GM12874 (cell line): ENCODE data around the gene RGS3.

Experiments used
- TF ChIP-seq, protein P1 (sequence below): IDR thresholded peaks from 2 replicates; pipeline ENCODE4 v1.5.1; 2011; ENCODE audit warnings: low read depth, mild to moderate bottlenecking, control low read depth, low read length, moderate library complexity; ENCODE audit not compliant: insufficient read depth

Gene RGS3

DNA sequence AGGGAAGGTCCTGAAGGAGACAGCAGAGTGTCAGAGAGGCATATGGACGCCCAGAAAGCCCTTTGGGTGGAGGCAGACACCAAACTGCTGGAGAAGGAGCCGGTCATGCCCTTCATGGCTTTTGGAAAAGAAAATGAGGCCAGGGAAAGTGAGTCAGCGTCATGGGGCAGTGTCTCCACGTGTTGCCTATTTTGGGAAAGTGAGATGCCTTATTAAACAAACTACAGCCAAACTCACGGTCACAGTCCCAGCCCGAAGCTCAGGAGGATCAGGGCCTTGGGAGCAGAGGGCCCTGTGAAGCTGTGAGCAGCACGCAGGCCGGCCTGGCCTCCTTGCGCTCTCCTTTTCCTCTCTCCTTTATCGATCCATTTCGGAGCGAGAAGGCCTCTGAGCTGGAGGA is 25.0 kb downstream of the RGS3 start:
- TF ChIP-seq, protein P1, sequence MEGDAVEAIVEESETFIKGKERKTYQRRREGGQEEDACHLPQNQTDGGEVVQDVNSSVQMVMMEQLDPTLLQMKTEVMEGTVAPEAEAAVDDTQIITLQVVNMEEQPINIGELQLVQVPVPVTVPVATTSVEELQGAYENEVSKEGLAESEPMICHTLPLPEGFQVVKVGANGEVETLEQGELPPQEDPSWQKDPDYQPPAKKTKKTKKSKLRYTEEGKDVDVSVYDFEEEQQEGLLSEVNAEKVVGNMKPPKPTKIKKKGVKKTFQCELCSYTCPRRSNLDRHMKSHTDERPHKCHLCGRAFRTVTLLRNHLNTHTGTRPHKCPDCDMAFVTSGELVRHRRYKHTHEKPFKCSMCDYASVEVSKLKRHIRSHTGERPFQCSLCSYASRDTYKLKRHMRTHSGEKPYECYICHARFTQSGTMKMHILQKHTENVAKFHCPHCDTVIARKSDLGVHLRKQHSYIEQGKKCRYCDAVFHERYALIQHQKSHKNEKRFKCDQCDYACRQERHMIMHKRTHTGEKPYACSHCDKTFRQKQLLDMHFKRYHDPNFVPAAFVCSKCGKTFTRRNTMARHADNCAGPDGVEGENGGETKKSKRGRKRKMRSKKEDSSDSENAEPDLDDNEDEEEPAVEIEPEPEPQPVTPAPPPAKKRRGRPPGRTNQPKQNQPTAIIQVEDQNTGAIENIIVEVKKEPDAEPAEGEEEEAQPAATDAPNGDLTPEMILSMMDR, result no peak

DNA sequence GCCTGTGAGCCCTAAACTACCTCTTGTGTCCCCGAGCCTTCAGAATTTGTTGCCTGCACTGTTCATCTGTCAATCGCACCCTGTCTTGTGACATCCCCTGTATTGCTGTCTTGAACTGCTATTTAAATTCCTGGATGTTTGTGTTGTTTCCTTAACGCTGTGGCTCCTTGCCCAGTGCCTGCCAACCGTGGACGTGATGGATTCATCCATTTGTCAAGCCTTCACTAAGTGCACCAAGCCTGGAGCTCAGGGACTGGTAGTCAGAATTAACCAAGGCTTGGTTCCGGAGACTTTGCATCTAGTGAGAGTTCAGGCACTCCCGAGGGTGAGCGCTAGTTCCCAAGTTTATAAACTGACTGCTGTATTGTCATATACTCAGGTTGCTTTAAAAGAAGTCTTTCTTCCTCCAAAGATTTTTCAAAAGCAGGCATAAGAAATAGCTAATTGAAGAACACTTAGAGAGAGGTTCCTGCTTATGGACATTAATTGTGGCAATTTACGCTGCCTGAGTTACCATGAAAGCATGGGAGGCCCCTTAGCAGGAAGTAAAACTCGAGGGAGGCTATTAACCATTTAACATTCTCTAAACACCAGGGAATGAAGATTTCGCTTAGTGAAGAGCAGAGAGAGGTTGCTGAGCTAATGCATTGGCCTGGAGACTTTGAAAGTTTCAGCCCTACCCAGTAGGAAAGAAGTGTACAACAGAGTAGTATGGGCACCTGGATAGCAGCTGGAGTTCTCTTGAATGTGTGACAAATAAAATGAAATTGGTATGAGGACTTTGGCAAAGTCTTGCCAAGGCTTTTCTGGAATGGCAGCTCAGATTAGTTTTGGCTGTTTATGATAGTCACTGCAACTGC is 29.0 kb downstream of the RGS3 start:
- TF ChIP-seq, protein P1, result no peak

DNA sequence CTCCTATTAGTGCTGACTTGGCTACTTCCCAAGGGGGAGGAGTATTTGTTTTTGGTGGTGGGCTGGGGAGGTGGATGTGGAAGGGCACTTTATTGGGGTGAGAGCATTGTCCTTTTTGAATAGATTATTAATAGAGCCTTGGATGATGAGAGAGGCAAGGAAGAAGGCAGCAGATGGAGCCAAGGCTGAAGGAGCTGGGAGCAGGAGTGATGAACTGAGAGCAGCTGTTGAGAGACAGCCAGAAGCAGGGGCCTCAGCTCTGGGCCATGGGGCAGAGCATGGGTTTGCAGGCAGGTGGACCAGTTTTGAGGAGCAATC is 29.6 kb downstream of the RGS3 start:
- TF ChIP-seq, protein P1, result no peak

DNA sequence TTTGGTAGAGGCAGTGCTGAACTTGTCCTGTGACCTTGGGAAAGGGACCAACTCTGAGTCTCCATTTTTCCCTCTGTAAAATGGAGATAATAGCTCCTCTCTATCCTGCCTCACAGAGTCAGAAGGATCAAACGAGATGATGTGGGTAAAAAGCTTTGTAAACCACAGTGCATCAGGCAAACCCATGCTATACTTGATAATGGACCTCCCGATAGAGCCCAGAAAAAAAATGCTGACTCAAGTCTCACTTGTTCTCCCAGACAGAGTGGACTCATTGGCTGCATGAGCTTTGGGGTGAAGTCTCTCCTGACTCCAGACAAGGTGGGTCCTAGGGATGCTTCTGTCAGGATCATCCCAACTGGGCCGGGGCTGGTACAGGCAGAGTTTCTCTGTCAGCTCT is 32.0 kb downstream of the RGS3 start:
- TF ChIP-seq, protein P1, result no peak

DNA sequence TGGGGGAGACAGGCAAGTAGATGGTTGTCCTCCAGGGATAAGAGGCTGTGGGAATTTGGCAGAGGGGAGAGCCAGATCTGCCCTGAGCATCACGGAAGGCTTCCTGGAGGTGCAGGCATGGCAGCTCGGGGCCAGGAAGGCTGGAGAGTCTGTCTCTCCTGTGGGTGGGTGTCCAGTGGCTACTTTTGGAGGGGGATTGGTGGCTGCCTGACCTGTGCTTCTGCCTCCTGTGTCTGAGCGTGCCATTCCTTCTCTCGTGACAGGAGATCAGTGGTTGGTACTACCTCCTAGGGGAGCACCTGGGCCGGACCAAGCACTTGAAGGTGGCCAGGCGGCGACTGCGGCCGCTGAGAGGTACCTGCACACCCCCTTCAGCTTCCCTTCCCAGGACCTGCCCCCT is 33.5 kb downstream of the RGS3 start:
- TF ChIP-seq, protein P1, result no peak

DNA sequence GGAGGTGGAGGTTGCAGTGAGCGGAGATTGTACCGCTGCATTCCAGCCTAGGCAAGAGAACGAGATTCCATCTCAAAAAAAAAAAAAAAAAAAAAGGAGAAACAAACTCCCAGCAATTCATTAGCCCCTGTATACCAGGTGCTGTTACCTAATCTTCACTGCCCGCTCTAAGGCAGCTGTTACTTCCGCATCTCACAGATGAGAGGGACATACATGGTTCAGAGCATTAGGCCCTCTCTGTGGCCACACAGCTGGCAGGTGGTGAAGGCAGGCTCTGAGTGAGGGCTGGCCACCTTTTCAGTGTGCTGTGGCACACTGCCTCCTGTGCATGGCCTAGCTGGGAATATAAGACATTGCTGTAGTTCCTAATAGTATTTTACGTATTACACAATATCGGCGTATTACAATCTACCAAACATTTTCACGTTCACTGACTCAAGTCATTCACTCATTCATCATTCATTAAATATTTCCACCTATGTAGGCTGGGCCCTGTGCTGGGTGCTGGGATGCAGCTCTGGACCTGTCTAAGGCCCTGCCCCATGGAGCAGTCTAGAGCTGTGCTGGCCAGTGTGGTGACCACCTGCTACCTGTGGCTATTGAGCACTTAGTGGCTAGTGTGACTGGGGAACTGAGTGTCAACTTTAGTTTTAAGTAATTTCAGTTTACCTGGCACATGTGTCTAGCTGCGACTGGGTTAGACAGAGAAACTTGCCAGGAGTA is 35.8 kb downstream of the RGS3 start:
- TF ChIP-seq, protein P1, result no peak

DNA sequence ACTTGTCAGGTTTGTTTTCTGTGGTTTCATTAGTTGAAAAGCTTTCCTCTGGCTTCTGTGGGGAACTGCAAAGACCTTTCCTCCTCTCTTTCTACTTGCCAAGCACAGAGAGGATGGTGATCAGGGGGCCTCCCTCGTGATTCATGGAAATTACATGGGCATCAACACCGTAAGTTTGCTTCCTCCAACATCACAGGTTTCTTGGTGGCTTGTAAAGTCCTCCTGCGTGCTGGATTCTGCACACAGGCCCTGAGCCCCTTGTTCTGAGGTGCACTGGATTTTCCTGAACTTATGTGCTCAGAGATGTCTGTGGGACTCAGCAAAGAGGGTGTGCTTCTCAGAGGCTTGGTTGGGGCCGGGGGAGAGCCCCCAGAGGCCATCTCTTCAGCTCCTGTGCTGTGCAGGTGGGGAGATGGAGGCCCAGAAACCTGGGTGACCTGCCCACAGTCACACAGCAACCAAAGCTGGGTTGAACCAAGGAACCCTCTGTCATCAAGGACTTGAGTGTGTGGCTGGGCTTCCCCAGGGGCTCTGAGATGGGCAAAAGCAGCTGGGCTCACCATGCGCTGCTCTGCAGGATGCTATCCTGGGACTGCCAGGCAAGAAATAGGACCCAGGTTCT is 36.5 kb downstream of the RGS3 start:
- TF ChIP-seq, protein P1, result no peak
